Mesenteric fat pad (tissue), 1 donor: ENCODE data around the gene MEAF6. TPM values are rescaled to one million over a fixed set of nuclear protein-coding genes. Genes with fewer than 3 reads are reported as not detected.

Experiments used
- DNase-seq: peaks from one replicate; pipeline ENCODE4 v3.0.0-alpha.2; 2020; ENCODE audit warnings: low spot score
- microRNA-seq: library from miRNA; unstranded; fragments of <30 nt; microRNA quantifications from one replicate; pipeline ENCODE4 v1.2.0, GENCODE V29; 2020; ENCODE audit warnings: borderline number of aligned reads
- total RNA-seq: library from RNA; stranded (reverse); fragmentation: NEBNext Ultra II Directional; extraction: Animal tissue kit (Norgen Biotek cat#: 25700); gene quantifications from one replicate; pipeline ENCODE4 v1.2.1, GENCODE V29; 2021
- donor health status: DM: yes; HTN: yes; CAD: no.

The MEAF6 gene
- total RNA-seq, 1 donor from 2014 or later: 43.4 TPM

DNA sequence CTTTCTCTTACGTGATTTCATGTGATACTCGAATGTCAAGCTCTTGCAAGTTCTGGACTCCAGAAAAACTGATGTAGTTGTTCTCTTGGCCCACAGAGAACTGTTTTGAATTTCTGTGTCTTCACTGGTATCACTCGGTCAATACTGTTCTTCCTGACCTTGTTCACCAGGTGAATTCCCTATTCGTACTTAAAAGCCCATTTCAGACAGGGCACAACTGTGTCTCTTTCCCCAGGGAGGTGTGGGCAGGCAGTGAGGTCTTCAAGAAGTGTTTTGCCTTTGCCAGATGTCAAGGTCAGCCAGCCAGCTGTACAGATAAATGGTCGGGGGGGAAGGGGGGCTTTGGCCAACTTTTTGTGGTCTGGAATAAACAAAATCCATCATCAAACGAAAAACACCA is 67.7 kb downstream of the MEAF6 start:
- DNase-seq: no peak

DNA sequence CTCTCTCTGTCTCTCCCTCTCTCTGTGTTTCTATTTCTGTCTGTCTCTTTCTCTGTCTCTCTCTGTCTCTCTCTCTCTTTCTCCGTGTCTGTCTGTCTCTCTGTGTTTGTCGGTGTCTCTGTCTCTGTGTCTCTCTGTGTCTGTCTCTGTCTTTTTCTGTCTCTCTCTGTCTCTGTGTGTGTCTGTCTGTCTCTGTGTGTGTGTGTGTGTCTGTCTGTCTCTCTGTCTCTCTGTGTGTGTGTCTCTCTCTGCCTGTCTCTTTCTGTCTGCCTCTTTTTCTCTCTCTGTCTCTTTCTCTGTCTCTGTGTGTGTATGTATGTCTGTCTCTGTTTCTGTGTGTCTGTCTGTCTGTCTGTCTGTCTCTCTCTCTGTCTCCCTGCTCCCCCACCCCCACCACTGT is 71.9 kb downstream of the MEAF6 start:
- DNase-seq: no peak

Small RNAs within 50 kb of the gene (microRNA-seq; reads per million reads assigned to microRNA genes)
- gene MIR5581 (not detected), gene MIR6732 (not detected)

Other genes starting within 250 kb of the MEAF6 start
- gene ZC3H12A, start 40.2 kb downstream of the MEAF6 start, total RNA-seq: 34.2 TPM
- 14.4 TPM for gene SNIP1, start 39.5 kb upstream of the MEAF6 start, total RNA-seq
- gene DNALI1, start 42.2 kb upstream of the MEAF6 start, total RNA-seq: 3.1 TPM
- 53.0 TPM for gene GNL2, start 81.2 kb upstream of the MEAF6 start, total RNA-seq
- gene RSPO1, start 120.1 kb upstream of the MEAF6 start, total RNA-seq: 3.1 TPM
- gene CDCA8, start 177.8 kb upstream of the MEAF6 start, total RNA-seq: 0.35 TPM